SK-N-SH (cell line): ENCODE results near the gene RUVBL1.

Source experiments
- CTCF ChIP-seq: fragments of 200-600 bp; sonication (generic); IDR thresholded peaks from 2 replicates; pipeline ENCODE4 v1.6.1; 2017; ENCODE audit warnings: antibody characterized with exemption, mild to moderate bottlenecking, moderate library complexity
- POLR2AphosphoS5 ChIP-seq: IDR thresholded peaks from 2 replicates; pipeline ENCODE4 v1.6.1; 2012; ENCODE audit warnings: low read depth, low read length
- RCOR1 ChIP-seq: fragments of 150-350 bp; IDR thresholded peaks from 2 replicates; pipeline ENCODE4 v1.6.1; 2017; ENCODE audit warnings: antibody characterized with exemption, low read length

- TF ChIP-seq POLR2AphosphoS5 = no peak
- no peak for TF ChIP-seq CTCF
- no peak for TF ChIP-seq RCOR1
Measured at GRCh38 chr3:128056258-128056657, 67.4 kb downstream of the RUVBL1 start.
